Stimulated activated CD8-positive, alpha-beta memory T cell treated with anti-CD3 and anti-CD28 coated beads, Interleukin-15, amount 100 ng/mL, for 4 hours (primary cell): ENCODE data around the gene NHLRC1.

Source experiments
- DNase-seq, 2 donors: peaks; one replicate each; pipeline ENCODE4 v3.0.0-alpha.2; 2020; ENCODE audit warnings: low read depth in 2 of 2

The NHLRC1 gene

DNA sequence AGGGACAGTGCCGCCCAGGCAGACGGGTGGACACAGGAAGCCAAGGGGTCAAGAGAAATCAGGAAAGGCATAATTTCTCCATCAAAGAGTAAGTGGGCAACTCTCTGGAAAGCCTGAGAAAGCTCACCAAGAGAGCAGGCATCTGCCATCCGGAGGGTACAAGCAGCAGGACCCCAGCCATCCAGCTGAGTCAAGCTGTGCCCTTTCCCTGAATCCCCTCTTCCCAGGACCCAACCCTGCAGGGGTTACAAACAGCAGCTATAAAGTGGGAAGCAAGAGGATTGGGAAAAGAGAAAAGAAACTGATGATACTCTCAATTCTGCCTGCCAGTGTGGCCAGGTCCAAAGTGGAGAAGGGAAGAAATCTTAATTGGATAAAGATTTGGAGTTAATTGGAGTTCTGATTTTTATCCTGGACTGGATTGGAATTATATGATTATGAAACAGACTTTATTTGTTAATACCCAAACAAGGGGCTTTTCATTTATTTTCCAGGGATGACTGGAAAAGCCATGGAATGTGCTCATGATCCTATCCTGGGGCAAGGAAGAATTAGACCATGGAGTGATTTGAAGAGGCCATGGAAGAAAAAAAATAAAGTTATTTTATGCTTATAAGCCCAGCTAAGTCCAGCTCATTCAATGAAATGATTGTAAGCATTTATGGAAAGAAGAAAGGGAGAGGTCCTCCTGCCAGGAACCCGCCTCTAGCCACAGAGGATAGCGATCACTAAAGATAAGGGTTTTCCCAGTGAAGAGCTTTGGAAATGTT is 34.9 kb downstream of the NHLRC1 start:
- DNase-seq, result no peak

DNA sequence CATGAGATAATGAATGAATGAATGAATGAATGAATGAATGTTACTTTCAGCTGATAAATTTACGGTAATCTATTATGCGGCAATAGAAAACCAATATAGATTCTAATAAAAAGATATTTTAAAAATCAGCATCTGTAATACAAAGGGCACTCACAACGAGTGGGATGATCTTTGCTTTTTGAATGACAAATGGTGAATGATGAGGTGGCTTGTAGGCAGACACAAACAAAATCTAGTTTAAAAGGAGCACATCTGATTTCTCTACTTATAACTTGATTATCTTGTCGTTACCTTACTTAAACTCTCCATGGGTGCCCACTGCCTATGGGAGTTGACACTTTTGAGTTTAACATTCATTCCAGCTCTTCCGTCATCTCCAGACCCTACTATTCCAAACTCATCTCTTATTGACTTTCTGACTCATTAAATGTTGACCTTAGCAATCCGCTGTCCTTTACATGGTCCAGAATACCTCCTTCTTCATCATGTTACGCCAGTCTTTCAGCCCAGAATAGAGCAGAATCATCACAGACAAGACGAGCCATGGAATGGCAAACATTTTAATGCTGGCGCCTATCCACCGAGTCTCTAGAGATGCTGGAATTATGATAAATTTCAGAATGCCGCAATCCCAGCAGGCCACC is 41.3 kb downstream of the NHLRC1 start:
- no peak for DNase-seq

DNA sequence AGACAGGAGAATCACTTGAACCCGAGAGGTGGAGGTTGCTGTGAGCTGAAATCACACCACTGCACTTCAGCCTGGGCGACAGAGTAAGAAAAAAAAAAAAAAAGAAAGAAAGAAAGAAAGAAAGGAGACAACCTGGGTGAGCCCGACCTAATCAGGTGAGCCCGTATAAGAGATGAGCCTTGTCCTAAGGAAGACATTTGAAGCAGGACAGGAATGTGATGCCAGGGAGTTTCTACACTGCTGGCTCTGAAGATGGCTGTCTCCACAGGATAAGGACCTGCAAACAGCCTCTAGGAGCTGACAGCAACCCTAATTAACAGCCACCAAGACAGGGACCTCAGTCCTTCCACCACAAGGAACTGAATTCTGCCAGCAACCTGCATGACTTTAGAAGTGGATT is 41.9 kb downstream of the NHLRC1 start:
- no peak for DNase-seq

DNA sequence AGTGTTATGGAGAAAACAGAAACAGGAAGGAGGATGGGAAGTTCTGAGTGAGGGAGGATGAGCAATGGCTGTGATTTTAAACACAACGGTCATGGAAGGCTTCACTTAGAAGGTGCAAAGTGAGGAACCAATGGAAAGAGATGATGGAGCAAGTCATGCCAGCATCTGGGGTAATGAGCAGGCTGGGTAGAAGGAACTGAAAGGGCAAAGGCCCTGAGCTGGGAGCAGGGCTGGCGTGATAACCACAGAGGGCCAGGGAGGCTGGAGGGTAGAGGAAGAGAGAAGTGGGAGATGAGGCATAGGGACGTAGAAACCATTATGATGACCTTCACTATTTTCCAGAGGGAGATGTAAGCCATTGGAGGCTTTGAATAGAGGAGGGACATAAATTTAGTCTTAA is 43.6 kb downstream of the NHLRC1 start:
- no peak for DNase-seq

DNA sequence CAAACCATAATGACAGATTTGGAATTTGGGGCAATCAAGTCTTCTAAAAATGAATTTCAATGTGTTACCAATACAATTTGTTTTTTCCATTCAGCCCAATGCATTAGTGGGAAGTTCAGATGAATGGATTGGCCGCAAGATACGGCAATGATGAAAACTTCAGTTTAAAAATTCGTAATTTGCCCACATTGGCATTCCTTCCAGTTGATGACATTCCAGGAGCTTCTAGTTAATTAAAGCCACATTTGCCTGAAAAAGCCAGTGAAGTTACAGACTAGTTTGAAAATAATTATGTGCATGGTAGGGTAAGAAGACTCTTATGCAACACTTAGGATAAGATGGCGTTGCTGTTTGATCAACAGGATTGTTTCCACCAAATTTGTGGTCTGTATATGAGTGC is 46.2 kb downstream of the NHLRC1 start:
- no peak for DNase-seq

DNA sequence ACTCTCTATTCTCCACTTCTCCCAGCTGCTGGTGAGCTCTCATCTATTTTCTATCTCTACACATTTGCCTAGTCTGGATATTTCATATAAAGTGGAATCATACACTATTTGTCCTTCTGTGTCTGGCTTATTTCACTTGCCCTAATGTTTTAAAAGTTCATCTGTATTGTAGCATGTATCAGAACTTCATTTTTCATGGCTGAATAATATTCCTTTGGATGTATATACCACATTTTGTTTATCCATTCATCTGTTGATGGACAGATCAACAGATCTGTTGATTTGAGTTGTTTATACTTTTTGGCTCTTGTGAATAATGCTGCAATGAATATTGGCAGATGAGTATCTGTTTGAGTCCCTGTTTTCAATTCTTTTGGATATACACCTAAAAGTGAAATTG is 49.6 kb downstream of the NHLRC1 start:
- DNase-seq, result no peak

DNA sequence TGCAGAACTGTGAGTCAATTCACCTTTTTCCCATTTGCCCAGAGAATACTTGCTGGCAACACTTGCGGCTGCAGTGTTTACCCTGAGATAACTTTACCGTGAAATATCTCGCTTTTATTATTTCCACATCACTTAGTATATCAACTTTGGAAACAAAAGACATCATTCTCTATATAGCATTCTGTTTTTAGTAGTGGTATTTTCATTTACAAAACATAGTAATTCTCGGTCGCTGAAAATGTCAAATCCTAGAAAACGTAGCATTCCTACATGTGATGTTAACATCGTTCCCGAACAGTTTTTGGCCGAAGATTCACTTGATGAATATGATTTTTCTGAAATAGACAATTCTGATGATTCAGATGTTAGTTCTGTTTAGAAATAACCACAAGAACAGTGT is 52.0 kb downstream of the NHLRC1 start:
- no peak for DNase-seq
